K562 (cell line): ENCODE measurements around the gene E2F3. TPM values are rescaled to one million over a fixed set of nuclear protein-coding genes. Genes with fewer than 3 reads are reported as not detected.

Source experiments
- ARID3A ChIP-seq: IDR thresholded peaks from 2 replicates; pipeline ENCODE4 v1.6.1; 2012; ENCODE audit warnings: low read depth, low read length, improper control_type of control experiment, borderline replicate concordance
- CBX2 ChIP-seq: fragments of 200-600 bp; sonication (generic); IDR thresholded peaks from one replicate; pipeline ENCODE4 v1.6.1; 2012; ENCODE audit warnings: mild to moderate bottlenecking, low read length, inconsistent platforms; ENCODE audit not compliant: insufficient read depth, poor library complexity, severe bottlenecking
- CEBPB ChIP-seq: fragments of 450-650 bp; IDR thresholded peaks from 2 replicates; pipeline ENCODE4 v1.6.1; 2016; ENCODE audit warnings: missing genetic modification characterization, missing compliant biosample characterization
- CEBPG ChIP-seq, 3 experiments: fragments of 200-800 bp in 1 of 3; sonication (Bioruptor generic) in 1 of 3; sonication (generic) in 1 of 3; formaldehyde crosslinking in 1 of 3; IDR thresholded peaks in 2 of 3; conservative IDR thresholded peaks in 1 of 3; 2 replicates each; pipeline versions ENCODE4 v1.6.1 to v1.8.0; 2016 to 2022; ENCODE audit warnings: missing compliant biosample characterization in 2 of 3, missing genetic modification characterization in 2 of 3, mild to moderate bottlenecking in 1 of 3, missing genetic modification reagents in 1 of 3
- TFAM ChIP-seq: fragments of 250-450 bp; sonication (Bioruptor Pico); conservative IDR thresholded peaks from 2 replicates; pipeline ENCODE4 v1.5.0; 2021; ENCODE audit warnings: mild to moderate bottlenecking, moderate library complexity
- ZNF134 ChIP-seq: fragments of 250-450 bp; sonication (Bioruptor Pico); conservative IDR thresholded peaks from 2 replicates; pipeline ENCODE4 v1.4.0; 2020
- ZNF274 ChIP-seq: IDR thresholded peaks from 2 replicates; pipeline ENCODE4 v1.6.1; 2011; ENCODE audit warnings: low read depth, mild to moderate bottlenecking, low read length, moderate library complexity, borderline replicate concordance
- ZNF584 ChIP-seq: fragments of 200-800 bp; sonication (Bioruptor generic); IDR thresholded peaks from 2 replicates; pipeline ENCODE4 v1.6.1; 2016; ENCODE audit warnings: low read depth, mild to moderate bottlenecking, missing genetic modification characterization, missing compliant biosample characterization
- polyA plus RNA-seq, 8 experiments: library from polyadenylated mRNA; depleted of rRNA in 4 of 8; stranded (reverse) in 5 of 8; unstranded in 3 of 8; fragments of >200 nt; fragmentation: Nextera tagmentation in 2 of 8; fragmentation: Illumina TruSeq in 1 of 8; extraction: Ambion mirVana in 2 of 8; extraction: Trizol in 1 of 8; gene quantifications; 2 replicates each; pipeline versions ENCODE4 v1.2.1 to v1.2.3, GENCODE V29; 2011 to 2014; ENCODE audit warnings: inconsistent platforms in 1 of 8, missing spikeins in 1 of 8
- small RNA-seq: library from RNA; depleted of rRNA; stranded (forward); fragments of <200 nt; gene quantifications from one replicate; pipeline ENCODE3, GENCODE V24; 2014
- total RNA-seq, 7 experiments: library from RNA; depleted of rRNA in 6 of 7; stranded (reverse); fragments of >200 nt in 6 of 7; fragmentation: Illumina TruSeq in 2 of 7; extraction: Trizol in 2 of 7; gene quantifications; 2 replicates each; pipeline versions ENCODE4 v1.2.1 to v1.2.3, GENCODE V29; 2011 to 2021; ENCODE audit warnings: low replicate concordance in 1 of 7

Gene E2F3
- total and polyA plus RNA-seq, 9 of the 15 experiments (the other 6 are each of a cell fraction or from before 2014, with no cell fraction given) = 11.1 to 44.7 (median 27.2) TPM

GRCh38 chr6:20542927-20543602, 141.4 kb downstream of the E2F3 start (continued):
- TF ChIP-seq CEBPG (CRISPR knock-in tag; IDR thresholded peaks at IDR 0.05) (no peak), CEBPG (tag; conservative IDR thresholded peaks at IDR 0.05 in 1 of 2, IDR thresholded peaks at IDR 0.05 in 1 of 2) (peak; percentile 64 to 69), ZNF134 (no peak), CBX2 (no peak), TFAM (CRISPR knock-in tag) (no peak), ARID3A (no peak), CEBPB (tag) (peak; percentile 45; the same call in 1 of the 2 replicates), ZNF584 (CRISPR knock-in tag) (no peak), ZNF274 (no peak)

Small RNA genes lying within 50 kb of the gene (small RNA-seq; reads per million reads assigned to genes)
- gene RF00019 (not detected), gene RNU6-141P (not detected)

Other genes starting within 250 kb of the E2F3 start
- 8.8 and 10.0 TPM in 2 replicates for gene MBOAT1, start 189.4 kb upstream of the E2F3 start, total RNA-seq (2014; rRNA removed)
- gene MBOAT1, start 189.4 kb upstream of the E2F3 start, total RNA-seq (2014; rRNA removed; fragmentation: Illumina TruSeq; extraction: Trizol) = 15.2 and 16.0 TPM in 2 replicates
- 14.9 and 15.1 TPM in 2 replicates for gene MBOAT1, start 189.4 kb upstream of the E2F3 start, total RNA-seq (2015; rRNA removed; fragmentation: Illumina TruSeq; extraction: Trizol)
- gene MBOAT1, start 189.4 kb upstream of the E2F3 start, total RNA-seq (2021) = 13.9 and 16.5 TPM in 2 replicates
- 10.3 and 11.0 TPM in 2 replicates for gene MBOAT1, start 189.4 kb upstream of the E2F3 start, polyA plus RNA-seq (2011; rRNA removed)
- gene MBOAT1, start 189.4 kb upstream of the E2F3 start, polyA plus RNA-seq (2014; fragmentation: Illumina TruSeq; extraction: Trizol) = 9.6 and 10.3 TPM in 2 replicates
- gene MBOAT1, start 189.4 kb upstream of the E2F3 start, polyA plus RNA-seq (2014; fragmentation: Nextera tagmentation; extraction: Ambion mirVana) = under 1 TPM; 0.13 to 0.39 TPM
- gene MBOAT1, start 189.4 kb upstream of the E2F3 start, polyA plus RNA-seq (2014; rRNA removed) = 5.2 and 5.7 TPM in 2 replicates
- gene CDKAL1, start 132.6 kb downstream of the E2F3 start, total RNA-seq (2014; rRNA removed) = 23.5 and 28.7 TPM in 2 replicates
- 36.3 and 40.3 TPM in 2 replicates for gene CDKAL1, start 132.6 kb downstream of the E2F3 start, total RNA-seq (2014; rRNA removed; fragmentation: Illumina TruSeq; extraction: Trizol)
- gene CDKAL1, start 132.6 kb downstream of the E2F3 start, total RNA-seq (2015; rRNA removed; fragmentation: Illumina TruSeq; extraction: Trizol) = 32.2 and 34.2 TPM in 2 replicates
- gene CDKAL1, start 132.6 kb downstream of the E2F3 start, total RNA-seq (2021) = 24.5 and 26.8 TPM in 2 replicates
- gene CDKAL1, start 132.6 kb downstream of the E2F3 start, polyA plus RNA-seq (2011; rRNA removed) = 16.8 and 18.1 TPM in 2 replicates
- 18.5 and 20.1 TPM in 2 replicates for gene CDKAL1, start 132.6 kb downstream of the E2F3 start, polyA plus RNA-seq (2014; fragmentation: Illumina TruSeq; extraction: Trizol)
- 10 to 100 TPM; 15.5 to 16.4 TPM for gene CDKAL1, start 132.6 kb downstream of the E2F3 start, polyA plus RNA-seq (2014; fragmentation: Nextera tagmentation; extraction: Ambion mirVana)
- gene CDKAL1, start 132.6 kb downstream of the E2F3 start, polyA plus RNA-seq (2014; rRNA removed) = 11.2 TPM in 2 replicates